Stimulated activated memory B cell treated with anti-CD40 and anti-IgM and Interleukin-4, amounts not matched to agents 10 μg/mL and 1 μg/mL and 100 μg/mL, for 72 hours (primary cell): ENCODE results near the gene ZGPAT.
"Not testable (repeated sequence)": the region's sequence is repeated elsewhere in the genome, so short reads cannot be mapped to it uniquely, and the experiment has no call there.

Source experiments
- ATAC-seq: fragments of 150-1000 bp; cut with Tn5 transposase; 2 replicates; pipeline ENCODE4 v1.10.0; 2021
- H3K27ac Mint-ChIP-seq: one replicate; pipeline ENCODE4 v1.8.0; 2022; ENCODE audit warnings: mild to moderate bottlenecking, mixed read lengths
- H3K27me3 Mint-ChIP-seq: one replicate; pipeline ENCODE4 v1.8.0; 2022; ENCODE audit warnings: mixed read lengths
- H3K36me3 Mint-ChIP-seq: one replicate; pipeline ENCODE4 v1.8.0; 2022; ENCODE audit warnings: mixed read lengths
- H3K4me1 Mint-ChIP-seq: one replicate; pipeline ENCODE4 v1.8.0; 2022; ENCODE audit warnings: mixed read lengths
- H3K4me3 Mint-ChIP-seq: one replicate; pipeline ENCODE4 v1.8.0; 2022; ENCODE audit warnings: mild to moderate bottlenecking, moderate library complexity, mixed read lengths
- H3K9me3 Mint-ChIP-seq: one replicate; pipeline ENCODE4 v1.8.0; 2022; ENCODE audit warnings: mixed read lengths

ZGPAT gene, protein sequence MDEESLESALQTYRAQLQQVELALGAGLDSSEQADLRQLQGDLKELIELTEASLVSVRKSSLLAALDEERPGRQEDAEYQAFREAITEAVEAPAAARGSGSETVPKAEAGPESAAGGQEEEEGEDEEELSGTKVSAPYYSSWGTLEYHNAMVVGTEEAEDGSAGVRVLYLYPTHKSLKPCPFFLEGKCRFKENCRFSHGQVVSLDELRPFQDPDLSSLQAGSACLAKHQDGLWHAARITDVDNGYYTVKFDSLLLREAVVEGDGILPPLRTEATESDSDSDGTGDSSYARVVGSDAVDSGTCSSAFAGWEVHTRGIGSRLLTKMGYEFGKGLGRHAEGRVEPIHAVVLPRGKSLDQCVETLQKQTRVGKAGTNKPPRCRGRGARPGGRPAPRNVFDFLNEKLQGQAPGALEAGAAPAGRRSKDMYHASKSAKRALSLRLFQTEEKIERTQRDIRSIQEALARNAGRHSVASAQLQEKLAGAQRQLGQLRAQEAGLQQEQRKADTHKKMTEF

DNA sequence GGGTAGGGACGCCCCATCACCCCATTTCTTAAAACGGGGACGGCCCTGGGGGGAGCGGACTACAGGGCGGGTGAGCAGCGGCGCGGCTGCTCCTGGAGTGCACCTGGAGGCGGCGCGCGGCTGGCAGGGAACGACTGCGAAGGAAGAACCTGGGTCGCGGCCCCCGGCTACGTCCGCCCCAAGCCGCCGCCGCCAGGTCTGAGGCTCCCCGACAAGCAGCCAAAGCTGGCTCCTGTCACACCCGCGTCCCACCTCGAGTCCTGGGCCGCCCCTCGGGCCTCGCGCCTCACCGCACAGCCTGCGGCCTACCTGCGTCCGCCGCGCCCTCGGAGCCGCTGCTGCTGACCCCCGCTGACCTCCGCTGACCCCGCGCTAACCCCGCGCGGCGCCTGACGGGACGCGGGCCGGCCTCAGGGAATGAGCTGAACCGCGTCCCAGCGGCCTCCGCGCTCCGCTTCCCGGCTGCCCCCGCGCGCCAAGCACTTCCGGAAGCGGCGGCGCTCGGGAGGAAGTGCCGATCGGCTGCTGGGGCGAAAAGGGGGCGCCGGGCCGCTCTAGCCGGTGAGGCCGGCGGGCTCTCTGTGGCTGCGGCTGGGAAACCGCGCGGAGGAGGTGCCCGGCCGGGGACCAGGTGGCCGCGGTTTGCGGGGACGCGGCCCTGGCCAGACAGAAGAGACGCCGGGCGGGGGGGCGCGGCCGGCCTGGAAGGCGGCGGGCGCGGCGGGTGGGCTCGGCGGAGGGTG, at the start of gene ZGPAT, which contains the start of gene ARFRP1:
Gene ZGPAT (plus strand): TSS at position 482 of the 743 bp plus-strand sequence. CDS start 542 bp downstream, outside the sequence.
Gene ARFRP1 (minus strand): TSS at position 419 of the 743 bp plus-strand sequence. CDS start 885 bp downstream, outside the sequence.
- no peaks in the 10 kb centered on the region for H3K9me3 Mint-ChIP-seq
- peak within 1 kb of the TSS; percentile 83 for H3K27ac Mint-ChIP-seq
- peak; percentile 93 for ATAC-seq
- H3K27me3 Mint-ChIP-seq = no peaks in the 10 kb centered on the region
- peaks cover 42% of the 10 kb centered on the region for H3K36me3 Mint-ChIP-seq
- peak within 1 kb of the TSS; percentile 90 for H3K4me3 Mint-ChIP-seq
- peaks cover 63% of the 10 kb centered on the region for H3K4me1 Mint-ChIP-seq

DNA sequence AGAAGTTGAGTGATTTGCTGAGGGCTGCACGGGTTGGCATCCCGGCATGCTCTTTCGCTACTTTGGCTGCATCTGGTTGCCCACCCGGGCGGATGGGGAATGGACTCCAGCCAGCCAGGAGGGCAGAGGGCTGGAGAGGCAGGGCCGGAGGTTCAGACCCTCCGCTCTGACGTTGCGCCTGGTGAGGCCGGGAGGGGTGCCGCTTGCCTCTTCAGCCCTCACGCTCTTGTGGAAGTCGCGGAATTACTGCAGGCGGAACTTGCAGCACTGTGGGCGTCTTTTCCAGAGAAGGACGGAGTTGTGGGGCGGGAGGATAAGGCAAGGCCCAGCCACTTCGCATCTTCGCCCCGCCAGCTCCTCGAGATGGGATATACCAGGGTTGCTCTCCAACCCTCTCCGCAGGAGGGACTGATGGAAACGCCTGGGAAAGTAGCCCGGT, 49.1 kb upstream of the ZGPAT start:
- Mint-ChIP-seq H3K36me3 (peaks cover 7% of the 10 kb centered on the region), H3K27ac (peak overlapping the region; percentile 86), H3K4me1 (peaks cover 30% of the 10 kb centered on the region), H3K27me3 (peaks cover 25% of the 10 kb centered on the region), H3K9me3 (no peaks in the 10 kb centered on the region), H3K4me3 (peak overlapping the region; percentile 94)
- ATAC-seq = peak; percentile 56

- H3K9me3 Mint-ChIP-seq = no peaks in the 10 kb centered on the region
- H3K36me3 Mint-ChIP-seq = peaks cover 7% of the 10 kb centered on the region
- H3K4me1 Mint-ChIP-seq = peaks cover 25% of the 10 kb centered on the region
- H3K4me3 Mint-ChIP-seq = peak overlapping the region; percentile 94
- peaks cover 19% of the 10 kb centered on the region for H3K27me3 Mint-ChIP-seq
- ATAC-seq = no peak
- peak overlapping the region; percentile 86 for H3K27ac Mint-ChIP-seq
These were observed 48.5 kb upstream of the ZGPAT start for GRCh38 chr20:63659370-63659769.

DNA sequence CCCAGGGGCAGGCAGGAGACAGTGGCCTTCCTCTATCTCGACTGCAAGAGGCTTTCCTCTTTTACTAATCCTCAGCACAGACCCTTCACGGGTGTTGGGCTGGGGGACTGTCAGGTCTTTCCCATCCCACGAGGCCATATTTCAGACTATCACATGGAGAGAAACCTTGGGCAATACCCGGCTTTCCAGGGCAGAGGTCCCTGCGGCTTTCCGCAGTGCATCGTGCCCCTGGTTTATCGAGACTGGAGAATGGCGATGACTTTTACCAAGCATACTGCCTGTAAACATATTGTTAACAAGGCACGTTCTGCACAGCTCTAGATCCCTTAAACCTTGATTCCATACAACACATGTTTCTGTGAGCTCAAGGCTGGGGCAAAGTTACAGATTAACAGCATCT, 47.7 kb upstream of the ZGPAT start:
- Mint-ChIP-seq H3K36me3 (peaks cover 11% of the 10 kb centered on the region), H3K27me3 (peaks cover 11% of the 10 kb centered on the region), H3K4me1 (peaks cover 25% of the 10 kb centered on the region)
- ATAC-seq, H3K27ac Mint-ChIP-seq, H3K4me3 Mint-ChIP-seq, H3K9me3 Mint-ChIP-seq: not testable (repeated sequence)

DNA sequence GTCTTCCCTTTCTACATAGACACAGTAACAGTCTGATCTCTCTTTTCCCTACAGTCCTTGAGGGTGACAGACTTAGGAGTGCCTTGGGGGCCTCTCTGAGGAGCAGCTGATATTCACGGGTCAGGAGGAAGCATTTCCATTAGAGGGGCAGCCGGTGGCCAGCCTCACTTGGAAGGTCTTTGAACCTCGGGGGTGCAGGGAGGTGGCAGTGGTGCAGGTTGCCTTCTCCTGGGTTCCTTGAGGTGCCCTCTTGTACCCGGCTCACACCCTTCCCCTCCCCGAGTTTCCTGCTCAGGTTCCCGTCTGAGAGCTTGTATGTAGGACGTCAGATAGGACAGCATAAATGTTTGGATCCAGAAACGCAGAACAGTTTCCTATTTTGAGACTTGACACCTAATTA, 47.2 kb upstream of the ZGPAT start:
- H3K9me3 Mint-ChIP-seq = no peaks in the 10 kb centered on the region
- H3K4me1 Mint-ChIP-seq = peaks cover 25% of the 10 kb centered on the region
- H3K27me3 Mint-ChIP-seq = peaks cover 11% of the 10 kb centered on the region
- ATAC-seq = no peak
- H3K27ac Mint-ChIP-seq = no peak overlapping the region
- H3K36me3 Mint-ChIP-seq = peaks cover 14% of the 10 kb centered on the region
- H3K4me3 Mint-ChIP-seq = no peak overlapping the region

DNA sequence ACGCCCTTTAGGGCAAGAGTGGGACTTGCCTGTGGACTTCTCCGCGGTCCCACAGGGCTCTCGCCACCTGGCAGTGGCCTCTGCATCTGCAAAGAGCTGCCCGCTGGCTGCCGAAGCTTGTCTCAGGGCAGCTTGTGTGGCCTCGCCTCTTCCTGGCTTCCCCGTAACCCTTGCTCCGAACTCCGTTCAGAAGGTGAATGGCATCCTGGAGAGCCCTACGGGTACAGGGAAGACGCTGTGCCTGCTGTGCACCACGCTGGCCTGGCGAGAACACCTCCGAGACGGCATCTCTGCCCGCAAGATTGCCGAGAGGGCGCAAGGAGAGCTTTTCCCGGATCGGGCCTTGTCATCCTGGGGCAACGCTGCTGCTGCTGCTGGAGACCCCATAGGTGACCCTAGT, 46.7 kb upstream of the ZGPAT start:
- ATAC-seq = no peak
- Mint-ChIP-seq H3K27ac (no peak overlapping the region), H3K4me1 (peaks cover 25% of the 10 kb centered on the region), H3K9me3 (no peaks in the 10 kb centered on the region), H3K4me3 (no peak overlapping the region), H3K36me3 (peaks cover 17% of the 10 kb centered on the region), H3K27me3 (peaks cover 9% of the 10 kb centered on the region)

- Mint-ChIP-seq H3K9me3 (no peaks in the 10 kb centered on the region), H3K27ac (no peak overlapping the region), H3K27me3 (no peaks in the 10 kb centered on the region), H3K36me3 (peaks cover 23% of the 10 kb centered on the region), H3K4me3 (no peak overlapping the region), H3K4me1 (peaks cover 25% of the 10 kb centered on the region)
- no peak for ATAC-seq
These were observed 45.7 kb upstream of the ZGPAT start for GRCh38 chr20:63661959-63662812.

- no peaks in the 10 kb centered on the region for H3K27me3 Mint-ChIP-seq
- H3K4me1 Mint-ChIP-seq = peaks cover 20% of the 10 kb centered on the region
- peaks cover 26% of the 10 kb centered on the region for H3K36me3 Mint-ChIP-seq
- H3K4me3 Mint-ChIP-seq = no peak overlapping the region
- H3K9me3 Mint-ChIP-seq = no peaks in the 10 kb centered on the region
- H3K27ac Mint-ChIP-seq = no peak overlapping the region
- no peak for ATAC-seq
These were observed 45.0 kb upstream of the ZGPAT start for GRCh38 chr20:63662813-63663189.

GRCh38 chr20:63663332-63664066, 44.3 kb upstream of the ZGPAT start:
- no peak overlapping the region for H3K27ac Mint-ChIP-seq

DNA sequence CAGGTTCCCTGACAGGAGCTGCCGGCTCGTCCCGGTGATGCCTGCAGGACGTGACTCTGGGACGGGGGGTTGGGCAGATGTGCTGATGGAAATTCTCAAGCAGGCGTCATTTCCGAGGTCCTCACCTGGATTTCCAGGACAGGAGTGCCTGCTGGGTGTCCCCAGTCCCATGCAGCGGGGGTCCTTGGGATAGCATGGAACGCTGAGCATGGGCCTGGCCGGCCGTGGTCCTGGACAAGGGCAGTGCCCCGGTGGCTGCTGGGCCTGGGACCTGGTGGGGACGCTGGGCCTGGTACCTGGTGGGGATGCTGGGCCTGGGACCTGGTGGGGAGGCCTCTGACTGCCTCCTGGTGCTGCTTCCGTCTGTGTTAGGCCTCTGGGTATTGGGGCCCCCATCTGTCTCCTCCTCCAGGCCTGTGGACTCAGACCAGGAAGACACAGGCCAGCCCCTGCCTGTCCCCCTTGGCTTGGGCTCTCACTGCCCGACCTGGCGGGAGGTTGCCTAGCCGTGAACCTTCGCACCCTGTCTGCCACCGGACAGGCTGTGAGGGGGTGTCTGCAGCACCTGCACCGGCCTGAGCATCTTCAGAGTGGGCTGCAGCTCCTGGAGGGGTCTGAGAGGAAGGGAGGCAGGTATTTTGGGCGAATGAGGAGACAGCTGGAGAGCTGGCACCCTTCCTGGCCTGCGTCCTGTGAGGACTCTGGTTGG, 43.5 kb upstream of the ZGPAT start:
- H3K36me3 Mint-ChIP-seq = peaks cover 40% of the 10 kb centered on the region
- H3K27me3 Mint-ChIP-seq = no peaks in the 10 kb centered on the region
- no peaks in the 10 kb centered on the region for H3K9me3 Mint-ChIP-seq
- peaks cover 7% of the 10 kb centered on the region for H3K4me1 Mint-ChIP-seq
- no peak for ATAC-seq
- H3K4me3 Mint-ChIP-seq = no peak overlapping the region
- no peak overlapping the region for H3K27ac Mint-ChIP-seq

More at GRCh38 chr20:63663332-63664066, 44.3 kb upstream of the ZGPAT start:
- H3K9me3 Mint-ChIP-seq = no peaks in the 10 kb centered on the region
- no peak for ATAC-seq
- peaks cover 32% of the 10 kb centered on the region for H3K36me3 Mint-ChIP-seq
- H3K27me3 Mint-ChIP-seq = no peaks in the 10 kb centered on the region
- H3K4me1 Mint-ChIP-seq = peaks cover 15% of the 10 kb centered on the region
- H3K4me3 Mint-ChIP-seq = no peak overlapping the region

GRCh38 chr20:63664861-63665594, 42.8 kb upstream of the ZGPAT start:
- Mint-ChIP-seq H3K4me3 (no peak overlapping the region), H3K4me1 (peaks cover under 1% of the 10 kb centered on the region), H3K27me3 (no peaks in the 10 kb centered on the region), H3K9me3 (no peaks in the 10 kb centered on the region), H3K36me3 (peaks cover 40% of the 10 kb centered on the region), H3K27ac (no peak overlapping the region)
- no peak for ATAC-seq

- Mint-ChIP-seq H3K27me3 (no peaks in the 10 kb centered on the region), H3K4me1 (no peaks in the 10 kb centered on the region), H3K36me3 (peaks cover 45% of the 10 kb centered on the region), H3K4me3 (no peak overlapping the region), H3K27ac (no peak overlapping the region), H3K9me3 (no peaks in the 10 kb centered on the region)
- ATAC-seq = no peak
These were observed 42.1 kb upstream of the ZGPAT start for GRCh38 chr20:63665708-63666107.

GRCh38 chr20:63667858-63668257, 40.0 kb upstream of the ZGPAT start:
- Mint-ChIP-seq H3K36me3 (peaks cover 45% of the 10 kb centered on the region), H3K27me3 (no peaks in the 10 kb centered on the region), H3K9me3 (no peaks in the 10 kb centered on the region), H3K4me3 (no peak overlapping the region), H3K27ac (no peak overlapping the region), H3K4me1 (no peaks in the 10 kb centered on the region)
- ATAC-seq = peak; percentile 55
